ENCODE results near the gene PODNL1. TPM values are rescaled to one million over a fixed set of nuclear protein-coding genes. Genes with fewer than 3 reads are reported as not detected.

Gene PODNL1
- total RNA-seq, 3 donors from 2014 or later, result 0.80 to 8.8 (median 2.3) TPM

DNA sequence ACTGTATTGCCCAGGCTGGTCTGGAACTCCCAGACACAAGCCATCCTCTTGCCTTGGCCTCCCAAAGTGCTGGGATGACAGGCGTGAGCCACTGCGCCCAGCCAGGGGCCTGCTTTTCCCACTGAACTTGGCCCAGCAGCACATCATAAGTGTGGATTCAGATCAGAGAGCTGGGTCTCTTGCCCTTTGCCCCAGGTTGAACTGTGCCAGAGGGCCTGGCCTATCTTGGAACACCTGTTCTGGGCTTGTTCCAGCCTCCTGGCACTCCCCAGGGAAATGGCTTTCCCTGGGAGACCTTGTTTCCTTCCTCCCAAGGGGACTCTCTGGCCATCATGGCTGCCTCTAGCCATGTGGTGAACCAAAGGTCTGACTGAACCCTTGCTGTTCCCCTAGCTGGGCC, 28.8 kb downstream of the PODNL1 start:
- H3K36me3 ChIP-seq, result peaks cover 8% of the 10 kb centered on the region
- TF ChIP-seq CTCF (IDR thresholded peaks at IDR 0.05) (no peak), POLR2AphosphoS5 (IDR thresholded peaks at IDR 0.05) (no peak), POLR2A (IDR thresholded peaks at IDR 0.05) (no peak)

DNA sequence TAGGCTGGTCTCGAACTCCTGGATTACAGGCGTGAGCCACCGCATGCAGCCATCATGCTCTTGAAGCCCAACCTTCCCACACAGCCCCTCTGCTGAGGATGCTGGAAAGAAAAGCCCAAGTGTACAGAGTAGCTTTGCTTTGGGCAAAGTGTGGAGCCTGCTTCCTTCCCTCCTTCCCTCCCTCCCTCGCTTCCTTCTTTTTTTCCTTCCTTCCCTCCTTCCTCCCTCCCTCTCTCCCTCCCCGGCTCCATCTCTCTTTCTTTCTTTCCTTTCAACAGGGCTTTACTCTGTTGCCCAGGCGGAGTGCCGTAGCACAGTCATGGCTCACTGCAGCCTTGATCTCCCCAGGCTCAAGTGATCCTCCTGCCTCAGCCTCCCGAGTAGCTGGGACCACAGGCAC, 29.5 kb downstream of the PODNL1 start:
- H3K9me3 ChIP-seq, result no peaks in the 10 kb centered on the region
- H3K27me3 ChIP-seq, result no peaks in the 10 kb centered on the region
- TF ChIP-seq CTCF (IDR thresholded peaks at IDR 0.05) (no peak), POLR2A (IDR thresholded peaks at IDR 0.05) (no peak), POLR2AphosphoS5 (IDR thresholded peaks at IDR 0.05) (no peak)
- H3K27ac ChIP-seq, result no peak overlapping the region
- no peak overlapping the region for H3K4me3 ChIP-seq
- peaks cover 0 to 5% of the 10 kb centered on the region in 2 donors for H3K4me1 ChIP-seq
- DNase-seq (ENCODE audit: low spot score in 2 of 2), result no peak
- intact Hi-C loops (cut with DNase I; ENCODE audit: low total_unique reads), result no loop called here
- H3K36me3 ChIP-seq, result peaks cover 7% of the 10 kb centered on the region

More for the DNA sequence above, 28.8 kb downstream of the PODNL1 start:
- H3K27ac ChIP-seq, result no peak overlapping the region
- intact Hi-C loops (cut with DNase I; ENCODE audit: low total_unique reads), result no loop called here
- no peaks in the 10 kb centered on the region for H3K9me3 ChIP-seq
- peaks cover 0 to 5% of the 10 kb centered on the region in 2 donors for H3K4me1 ChIP-seq
- DNase-seq (ENCODE audit: low spot score in 2 of 2), result no peak
- no peaks in the 10 kb centered on the region for H3K27me3 ChIP-seq
- no peak overlapping the region for H3K4me3 ChIP-seq

DNA sequence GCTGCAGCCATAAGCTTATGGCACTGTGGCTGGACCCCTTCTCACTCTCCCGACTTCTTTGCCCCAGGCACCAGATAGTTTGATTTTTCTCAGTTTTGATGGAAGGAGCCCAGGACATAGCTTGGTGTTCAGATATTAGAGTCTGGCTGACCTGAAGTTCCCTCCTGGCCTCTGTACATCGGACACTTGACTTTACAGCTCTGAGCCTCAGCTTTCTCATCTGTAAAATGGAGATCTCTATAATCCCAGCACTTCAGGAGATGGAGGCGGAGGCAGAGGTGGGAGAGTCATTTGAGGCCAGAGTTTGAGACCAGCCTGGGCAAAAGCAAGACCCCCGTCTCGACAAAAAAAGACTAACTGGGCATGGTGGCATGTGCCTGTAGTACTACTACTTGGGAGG, 31.3 kb downstream of the PODNL1 start:
- TF ChIP-seq CTCF (IDR thresholded peaks at IDR 0.05) (no peak), POLR2AphosphoS5 (IDR thresholded peaks at IDR 0.05) (no peak), POLR2A (IDR thresholded peaks at IDR 0.05) (no peak)
- DNase-seq (ENCODE audit: low spot score in 2 of 2), result no peak
- intact Hi-C loops (cut with DNase I; ENCODE audit: low total_unique reads), result no loop called here
- Histone ChIP-seq H3K27ac (peak overlapping the region; percentile 83 to 88), H3K4me1 (peaks cover 0 to 5% of the 10 kb centered on the region in 2 donors), H3K4me3 (peak overlapping the region; percentile 85 to 95 (median 89)), H3K27me3 (no peaks in the 10 kb centered on the region), H3K36me3 (no peaks in the 10 kb centered on the region), H3K9me3 (no peaks in the 10 kb centered on the region)

DNA sequence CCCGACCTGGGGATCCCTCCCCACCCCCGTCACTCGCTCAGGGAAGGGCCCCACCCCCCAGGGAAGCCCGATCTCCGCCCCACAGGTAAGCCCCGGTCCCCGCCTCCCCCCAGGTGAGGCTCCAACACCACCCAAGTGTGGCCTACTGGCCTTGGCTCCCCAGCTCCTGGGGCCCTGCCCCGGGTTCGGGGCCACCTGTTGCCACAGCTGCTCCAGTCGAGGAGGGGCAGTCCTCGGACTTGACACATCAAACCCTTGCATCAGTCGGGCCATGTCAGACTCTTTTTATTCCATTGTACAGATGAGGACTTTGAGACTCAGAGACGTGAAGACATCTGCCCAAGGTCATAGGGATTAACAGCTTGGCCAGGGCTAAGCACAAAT, 31.7 kb downstream of the PODNL1 start:
- Histone ChIP-seq H3K27me3 (no peaks in the 10 kb centered on the region), H3K27ac (peak overlapping the region; percentile 83 to 88), H3K9me3 (no peaks in the 10 kb centered on the region), H3K36me3 (no peaks in the 10 kb centered on the region), H3K4me3 (peak overlapping the region; percentile 85 to 95 (median 89)), H3K4me1 (peaks cover 0 to 5% of the 10 kb centered on the region in 2 donors)
- intact Hi-C loops (cut with DNase I; ENCODE audit: low total_unique reads), result no loop called here
- TF ChIP-seq CTCF (IDR thresholded peaks at IDR 0.05) (no peak), POLR2A (IDR thresholded peaks at IDR 0.05) (no peak), POLR2AphosphoS5 (IDR thresholded peaks at IDR 0.05) (no peak)
- no peak for DNase-seq (ENCODE audit: low spot score in 2 of 2)

GRCh38 chr19:13905634-13906520, 32.3 kb downstream of the PODNL1 start, which contains the start of the genes BRME1 and CC2D1A:
TSS of gene BRME1 (minus strand) at chr19:13906117. CDS start at chr19:13904892, 1,225 bp downstream.
TSS of gene CC2D1A (plus strand) at chr19:13906201. CDS start at chr19:13906442, 241 bp downstream.
- Histone ChIP-seq H3K36me3 (no peaks in the 10 kb centered on the region), H3K27ac (peak within 1 kb of the TSS; percentile 83 to 88), H3K4me3 (peak within 1 kb of the TSS; percentile 85 to 95 (median 89)), H3K4me1 (peaks cover 0 to 5% of the 10 kb centered on the region in 2 donors), H3K9me3 (no peaks in the 10 kb centered on the region), H3K27me3 (no peaks in the 10 kb centered on the region)
- intact Hi-C loops (cut with DNase I; ENCODE audit: low total_unique reads), result no loop called here
- TF ChIP-seq POLR2A (IDR thresholded peaks at IDR 0.05) (peak; percentile 16), POLR2AphosphoS5 (IDR thresholded peaks at IDR 0.05) (peak; percentile 36 to 74 (median 57)), CTCF (IDR thresholded peaks at IDR 0.05) (peak in 1 of 3 donors; percentile 15)
- peak; percentile 87 to 88 for DNase-seq (ENCODE audit: low spot score in 2 of 2)

Measured in breast epithelium (tissue), 4 donors.